ENCODE results near the gene MTRF1L. TPM values are rescaled to one million over a fixed set of nuclear protein-coding genes. Genes with fewer than 3 reads are reported as not detected.
"Not testable (repeated sequence)": the region's sequence is repeated elsewhere in the genome, so short reads cannot be mapped to it uniquely, and the experiment has no call there.

MTRF1L gene
- total RNA-seq, 1 experiment from 2014 or later: 17.4 TPM

DNA sequence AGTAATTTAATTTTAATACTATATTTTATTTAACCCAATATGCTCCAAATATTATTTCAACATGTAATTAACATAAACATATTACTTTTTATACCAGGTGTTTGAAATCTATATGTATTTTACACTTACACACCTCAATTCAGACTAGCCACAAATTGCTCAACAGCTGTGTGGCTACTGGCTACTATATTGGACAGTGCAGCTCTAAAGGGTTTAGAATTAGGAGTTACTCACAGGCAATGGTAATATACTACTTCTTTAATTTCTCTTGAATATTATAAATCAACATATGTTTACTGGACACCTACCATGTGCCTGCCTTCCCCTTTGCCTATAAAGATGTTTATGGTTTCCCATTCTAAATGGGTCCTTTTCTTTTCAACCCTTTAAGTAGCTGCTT, 2.3 kb downstream of the MTRF1L start:
- no peaks in the 10 kb centered on the region for H3K9me3 ChIP-seq (ENCODE audit: low read length)
- H4K20me1 ChIP-seq (ENCODE audit: insufficient read depth, low read depth, low read length): no peaks in the 10 kb centered on the region; the same call in 1 of the 2 replicates

DNA sequence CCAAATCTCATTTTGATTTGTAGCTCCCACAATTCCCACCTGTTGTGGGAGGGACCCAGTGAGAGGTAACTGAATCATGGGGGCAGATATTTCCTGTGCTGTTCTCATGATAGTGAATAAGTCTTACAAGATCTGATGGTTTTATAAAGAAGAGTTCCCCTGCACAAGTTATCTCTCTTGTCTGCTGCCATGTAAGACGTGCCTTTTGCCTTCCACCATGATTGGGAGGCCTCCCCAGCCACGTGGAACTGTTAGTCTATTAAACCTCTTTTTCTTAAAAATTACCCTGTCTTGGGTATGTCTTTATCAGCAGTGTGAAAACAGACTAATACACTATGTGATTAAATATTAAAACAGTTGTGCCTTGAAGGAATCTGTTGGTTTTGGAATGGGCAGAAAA, 3.0 kb downstream of the MTRF1L start:
- not testable (repeated sequence) for H4K20me1 ChIP-seq (ENCODE audit: insufficient read depth, low read depth, low read length); DNase-seq
- peaks cover 63% of the 10 kb centered on the region for H3K4me1 ChIP-seq (ENCODE audit: low read length)

More for the DNA sequence above, 2.3 kb downstream of the MTRF1L start:
- Histone ChIP-seq H3K4me3 (ENCODE audit: low read length) (peak overlapping the region; percentile 97; the same call in 1 of the 2 replicates), H3K27me3 (ENCODE audit: low read length) (no peaks in the 10 kb centered on the region), H3K4me2 (ENCODE audit: low read depth, low read length, poor library complexity, severe bottlenecking) (peak overlapping the region; percentile 80), H3K9me2 (replicated peaks; ENCODE audit: insufficient read depth, low read length) (no peaks in the 10 kb centered on the region), H3K9ac (ENCODE audit: low read length) (no peak overlapping the region), H2AFZ (ENCODE audit: low read length) (no peak overlapping the region), H3K27ac (ENCODE audit: low read length) (no peak overlapping the region), H3K4me1 (ENCODE audit: low read length) (peaks cover 63% of the 10 kb centered on the region), H3K79me2 (ENCODE audit: low read length) (peaks cover 80% of the 10 kb centered on the region), H3K36me3 (ENCODE audit: insufficient read depth, low read length) (peaks cover 40% of the 10 kb centered on the region)
- DNase-seq: no peak

DNA sequence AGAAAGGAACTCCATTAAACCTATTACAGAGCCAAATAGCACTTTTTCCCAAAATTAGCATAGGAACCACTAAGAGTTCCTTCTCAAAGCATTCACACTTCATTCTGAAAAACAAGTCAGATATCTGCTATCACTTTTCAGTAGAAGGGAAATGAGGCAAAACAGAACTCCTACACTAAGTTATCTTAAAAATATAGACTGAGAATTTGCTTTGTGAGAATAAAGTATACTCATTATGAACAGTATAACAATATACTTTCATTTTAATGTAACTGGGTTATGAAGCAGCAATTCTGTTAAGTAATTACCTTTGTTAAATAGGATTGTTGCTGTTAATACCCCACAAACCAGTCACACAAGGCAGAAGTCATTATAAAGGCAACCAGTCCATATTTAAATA, 8.7 kb downstream of the MTRF1L start:
- no peak overlapping the region for H3K4me3 ChIP-seq (ENCODE audit: low read length)
- DNase-seq: no peak
- H2AFZ ChIP-seq (ENCODE audit: low read length): no peak overlapping the region
- no peaks in the 10 kb centered on the region for H4K20me1 ChIP-seq (ENCODE audit: insufficient read depth, low read depth, low read length)
- H3K27me3 ChIP-seq (ENCODE audit: low read length): no peaks in the 10 kb centered on the region
- no peak overlapping the region for H3K4me2 ChIP-seq (ENCODE audit: low read depth, low read length, poor library complexity, severe bottlenecking)
- no peaks in the 10 kb centered on the region for H3K9me3 ChIP-seq (ENCODE audit: low read length)
- peaks cover 88% of the 10 kb centered on the region for H3K79me2 ChIP-seq (ENCODE audit: low read length)
- peaks cover 68% of the 10 kb centered on the region for H3K36me3 ChIP-seq (ENCODE audit: insufficient read depth, low read length)
- no peak overlapping the region for H3K27ac ChIP-seq (ENCODE audit: low read length)
- no peak overlapping the region for H3K9ac ChIP-seq (ENCODE audit: low read length)
- peaks cover 34% of the 10 kb centered on the region for H3K4me1 ChIP-seq (ENCODE audit: low read length)
- H3K9me2 ChIP-seq (replicated peaks; ENCODE audit: insufficient read depth, low read length): no peaks in the 10 kb centered on the region

More for the DNA sequence above, 3.0 kb downstream of the MTRF1L start:
- not testable (repeated sequence) for H3K4me3 ChIP-seq (ENCODE audit: low read length); H3K9me2 ChIP-seq (replicated peaks; ENCODE audit: insufficient read depth, low read length); H3K4me2 ChIP-seq (ENCODE audit: low read depth, low read length, poor library complexity, severe bottlenecking); H3K9me3 ChIP-seq (ENCODE audit: low read length); H2AFZ ChIP-seq (ENCODE audit: low read length); H3K27me3 ChIP-seq (ENCODE audit: low read length); H3K9ac ChIP-seq (ENCODE audit: low read length); H3K27ac ChIP-seq (ENCODE audit: low read length)
- Histone ChIP-seq H3K36me3 (ENCODE audit: insufficient read depth, low read length) (peaks cover 45% of the 10 kb centered on the region), H3K79me2 (ENCODE audit: low read length) (peaks cover 86% of the 10 kb centered on the region)

DNA sequence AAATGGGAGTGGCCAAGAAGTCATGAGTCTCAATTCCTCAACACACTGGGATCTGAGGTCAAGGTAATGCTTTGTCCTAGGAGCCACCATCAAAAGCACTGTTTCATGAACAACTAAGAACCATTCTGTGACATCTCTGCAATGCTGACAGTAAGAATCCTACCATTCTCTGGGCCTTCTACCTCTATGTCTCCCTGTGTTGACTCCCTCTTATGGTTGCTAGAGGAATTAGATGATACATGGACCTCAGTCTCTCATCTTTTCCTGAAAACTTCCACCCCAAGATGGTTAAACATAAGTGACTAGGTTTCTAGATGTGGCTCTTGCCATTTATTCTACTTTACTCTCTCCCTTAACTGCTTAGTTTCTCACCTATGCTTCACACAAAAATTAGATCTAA, 9.1 kb downstream of the MTRF1L start:
- peaks cover 65% of the 10 kb centered on the region for H3K36me3 ChIP-seq (ENCODE audit: insufficient read depth, low read length)
- H3K4me1 ChIP-seq (ENCODE audit: low read length): peaks cover 30% of the 10 kb centered on the region
- H3K9me3 ChIP-seq (ENCODE audit: low read length): no peaks in the 10 kb centered on the region
- H3K9me2 ChIP-seq (replicated peaks; ENCODE audit: insufficient read depth, low read length): no peaks in the 10 kb centered on the region
- H2AFZ ChIP-seq (ENCODE audit: low read length): no peak overlapping the region
- H3K9ac ChIP-seq (ENCODE audit: low read length): no peak overlapping the region
- no peaks in the 10 kb centered on the region for H4K20me1 ChIP-seq (ENCODE audit: insufficient read depth, low read depth, low read length)
- no peak for DNase-seq
- no peak overlapping the region for H3K27ac ChIP-seq (ENCODE audit: low read length)
- no peak overlapping the region for H3K4me2 ChIP-seq (ENCODE audit: low read depth, low read length, poor library complexity, severe bottlenecking)
- no peaks in the 10 kb centered on the region for H3K27me3 ChIP-seq (ENCODE audit: low read length)
- H3K79me2 ChIP-seq (ENCODE audit: low read length): peaks cover 84% of the 10 kb centered on the region
- H3K4me3 ChIP-seq (ENCODE audit: low read length): no peak overlapping the region

DNA sequence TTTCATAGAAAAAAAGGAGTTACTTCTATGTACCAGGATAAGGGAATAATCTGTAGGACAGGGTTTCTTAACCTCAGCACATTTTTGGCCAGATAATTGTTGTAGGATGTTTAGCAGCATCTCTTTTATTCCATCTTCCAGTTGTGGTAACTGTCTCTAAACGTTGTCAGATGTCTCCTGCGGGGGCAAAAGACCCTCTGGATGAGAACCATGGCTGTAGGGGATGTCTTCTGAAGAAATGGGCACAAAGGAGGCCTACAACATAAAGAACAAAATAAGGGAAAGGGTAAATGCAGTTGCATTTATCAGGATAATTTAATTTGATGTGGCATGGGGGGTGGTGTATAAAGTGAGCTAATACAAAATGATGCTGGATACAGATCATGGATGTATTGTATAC, 15.5 kb downstream of the MTRF1L start:
- H3K9ac ChIP-seq (ENCODE audit: low read length): no peak overlapping the region
- no peaks in the 10 kb centered on the region for H3K9me3 ChIP-seq (ENCODE audit: low read length)
- peaks cover 19% of the 10 kb centered on the region for H3K36me3 ChIP-seq (ENCODE audit: insufficient read depth, low read length)
- H3K4me3 ChIP-seq (ENCODE audit: low read length): no peak overlapping the region
- H3K9me2 ChIP-seq (replicated peaks; ENCODE audit: insufficient read depth, low read length): no peaks in the 10 kb centered on the region
- no peak overlapping the region for H3K27ac ChIP-seq (ENCODE audit: low read length)
- H3K79me2 ChIP-seq (ENCODE audit: low read length): peaks cover 68% of the 10 kb centered on the region
- no peaks in the 10 kb centered on the region for H3K27me3 ChIP-seq (ENCODE audit: low read length)
- no peak overlapping the region for H3K4me2 ChIP-seq (ENCODE audit: low read depth, low read length, poor library complexity, severe bottlenecking)
- DNase-seq: no peak
- peaks cover 18% of the 10 kb centered on the region for H3K4me1 ChIP-seq (ENCODE audit: low read length)
- H4K20me1 ChIP-seq (ENCODE audit: insufficient read depth, low read depth, low read length): peaks cover 8% of the 10 kb centered on the region; the same call in 1 of the 2 replicates
- no peak overlapping the region for H2AFZ ChIP-seq (ENCODE audit: low read length)

DNA sequence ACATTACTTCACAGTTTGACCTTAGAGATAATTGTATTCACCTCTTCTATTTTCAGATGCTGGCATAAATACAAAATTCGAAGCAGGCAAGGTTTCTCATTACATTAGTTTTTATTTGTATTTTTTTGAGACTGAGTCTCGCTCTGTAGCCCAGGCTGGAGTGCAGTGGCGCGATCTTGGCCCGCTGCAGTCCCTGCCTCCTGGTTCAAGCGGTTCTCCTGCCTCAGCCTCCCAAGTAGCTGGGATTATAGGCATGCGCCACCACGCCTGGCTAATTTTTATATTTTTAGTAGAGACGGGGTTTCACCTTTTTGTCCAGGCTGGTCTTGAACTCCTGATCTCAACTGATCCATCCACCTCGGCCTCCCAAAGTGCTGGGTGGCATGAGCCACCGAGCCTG, 17.2 kb downstream of the MTRF1L start:
- not testable (repeated sequence) for DNase-seq; H3K9me2 ChIP-seq (replicated peaks; ENCODE audit: insufficient read depth, low read length); H3K27me3 ChIP-seq (ENCODE audit: low read length); H3K9me3 ChIP-seq (ENCODE audit: low read length); H2AFZ ChIP-seq (ENCODE audit: low read length)
- H3K9ac ChIP-seq (ENCODE audit: low read length): peak overlapping the region; percentile 93
- peaks cover 16% of the 10 kb centered on the region for H4K20me1 ChIP-seq (ENCODE audit: insufficient read depth, low read depth, low read length)
- peak overlapping the region; percentile 84 for H3K4me2 ChIP-seq (ENCODE audit: low read depth, low read length, poor library complexity, severe bottlenecking)
- peak overlapping the region; percentile 83 for H3K4me3 ChIP-seq (ENCODE audit: low read length)
- peaks cover 68% of the 10 kb centered on the region for H3K79me2 ChIP-seq (ENCODE audit: low read length)
- H3K27ac ChIP-seq (ENCODE audit: low read length): peak overlapping the region; percentile 91
- H3K36me3 ChIP-seq (ENCODE audit: insufficient read depth, low read length): peaks cover 13% of the 10 kb centered on the region
- peaks cover 30% of the 10 kb centered on the region for H3K4me1 ChIP-seq (ENCODE audit: low read length)

DNA sequence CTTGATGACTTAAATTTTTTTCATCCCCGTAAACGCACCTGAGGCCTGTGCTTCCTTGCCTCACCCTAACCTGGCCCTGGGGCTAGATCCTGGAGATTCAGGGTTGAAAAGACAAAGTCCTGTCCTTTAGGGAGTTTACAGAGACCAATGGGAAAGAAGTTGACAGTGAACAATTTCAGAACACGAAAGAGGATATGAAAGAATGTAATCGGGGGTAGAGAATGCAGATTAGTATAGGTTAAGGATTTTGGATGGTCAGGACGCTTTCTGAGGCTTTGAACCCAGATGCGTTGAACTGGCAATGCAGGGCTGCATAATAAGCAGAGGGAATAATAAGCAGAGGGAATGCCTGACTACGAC, 18.0 kb downstream of the MTRF1L start:
- Histone ChIP-seq H2AFZ (ENCODE audit: low read length) (no peak overlapping the region), H3K9me2 (replicated peaks; ENCODE audit: insufficient read depth, low read length) (no peaks in the 10 kb centered on the region)
- DNase-seq: peak; percentile 67

DNA sequence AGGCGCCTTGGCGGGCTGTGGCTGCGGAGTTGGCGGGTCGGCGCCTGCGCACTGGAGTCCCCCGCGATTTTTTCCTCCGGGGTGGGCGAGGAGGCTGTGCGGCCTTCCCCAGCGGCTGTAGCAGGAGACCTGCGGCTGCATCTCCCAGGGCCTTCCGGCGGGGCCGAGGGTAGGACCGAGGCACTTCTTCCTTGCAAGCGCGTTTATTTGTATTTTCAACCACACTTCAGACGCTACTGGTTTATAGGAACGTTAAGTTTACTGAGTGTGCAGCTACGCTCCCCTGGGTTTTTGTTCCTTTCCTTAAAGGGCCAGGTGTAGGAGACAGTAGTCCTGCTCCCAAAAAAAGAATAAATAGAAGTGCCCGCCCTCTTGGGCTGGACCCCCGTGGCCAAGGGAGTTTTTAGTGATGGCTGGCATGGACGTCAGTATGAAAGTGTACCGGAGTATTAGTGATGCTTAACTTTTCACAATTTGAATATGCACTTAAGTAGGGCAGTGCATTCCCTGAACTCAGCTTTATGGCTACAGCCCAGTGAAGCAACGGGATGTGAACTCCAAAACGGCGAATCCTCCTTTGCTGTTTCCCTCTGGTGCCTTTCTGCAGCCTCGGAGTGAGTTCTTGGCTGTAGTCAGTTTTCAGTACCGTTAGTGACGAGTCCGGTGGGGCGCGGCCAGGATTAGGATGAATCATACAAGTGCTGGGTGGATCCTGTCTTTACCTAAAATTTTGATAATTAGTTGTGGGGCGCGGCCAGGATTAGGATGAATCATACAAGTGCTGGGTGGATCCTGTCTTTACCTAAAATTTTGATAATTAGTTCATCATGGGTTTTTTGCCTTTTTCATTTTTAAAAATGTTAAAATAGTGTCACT, 18.6 kb downstream of the MTRF1L start:
- H3K4me3 ChIP-seq (ENCODE audit: low read length): peak overlapping the region; percentile 83
- H3K36me3 ChIP-seq (ENCODE audit: insufficient read depth, low read length): peaks cover 20% of the 10 kb centered on the region
- H3K9ac ChIP-seq (ENCODE audit: low read length): peak overlapping the region; percentile 93

More for the DNA sequence above, 18.0 kb downstream of the MTRF1L start:
- H3K4me1 ChIP-seq (ENCODE audit: low read length): peaks cover 38% of the 10 kb centered on the region
- peaks cover 16% of the 10 kb centered on the region for H3K36me3 ChIP-seq (ENCODE audit: insufficient read depth, low read length)
- no peaks in the 10 kb centered on the region for H3K27me3 ChIP-seq (ENCODE audit: low read length)
- H3K4me2 ChIP-seq (ENCODE audit: low read depth, low read length, poor library complexity, severe bottlenecking): peak overlapping the region; percentile 84
- peak overlapping the region; percentile 93 for H3K9ac ChIP-seq (ENCODE audit: low read length)
- no peaks in the 10 kb centered on the region for H3K9me3 ChIP-seq (ENCODE audit: low read length)
- peaks cover 71% of the 10 kb centered on the region for H3K79me2 ChIP-seq (ENCODE audit: low read length)
- peak overlapping the region; percentile 91 for H3K27ac ChIP-seq (ENCODE audit: low read length)
- peaks cover 20% of the 10 kb centered on the region for H4K20me1 ChIP-seq (ENCODE audit: insufficient read depth, low read depth, low read length)
- peak overlapping the region; percentile 83 for H3K4me3 ChIP-seq (ENCODE audit: low read length)

More for the DNA sequence above, 18.6 kb downstream of the MTRF1L start:
- Histone ChIP-seq H3K27me3 (ENCODE audit: low read length) (no peaks in the 10 kb centered on the region), H4K20me1 (ENCODE audit: insufficient read depth, low read depth, low read length) (peaks cover 24% of the 10 kb centered on the region), H3K4me2 (ENCODE audit: low read depth, low read length, poor library complexity, severe bottlenecking) (peak overlapping the region; percentile 84), H3K27ac (ENCODE audit: low read length) (peak overlapping the region; percentile 91), H3K9me3 (ENCODE audit: low read length) (no peaks in the 10 kb centered on the region), H3K4me1 (ENCODE audit: low read length) (peaks cover 44% of the 10 kb centered on the region), H3K79me2 (ENCODE audit: low read length) (peaks cover 77% of the 10 kb centered on the region), H2AFZ (ENCODE audit: low read length) (peak overlapping the region; percentile 3; the same call in 1 of the 2 replicates), H3K9me2 (replicated peaks; ENCODE audit: insufficient read depth, low read length) (no peaks in the 10 kb centered on the region)
- peak; percentile 88 for DNase-seq
